NCI-H510A treated with DMSO at 0.1 percent for 48 hours (cell line): ENCODE measurements around the gene TMEM255B.

ENCODE experiments used
- DNase-seq: peaks from one replicate; lab custom pipeline; 2025; lab: John Stamatoyannopoulos, UW

Gene TMEM255B

GRCh38 chr13:113834496-113835200, 75.6 kb downstream of the TMEM255B start:
- DNase-seq: no peak

GRCh38 chr13:113835461-113836270, 76.6 kb downstream of the TMEM255B start:
- DNase-seq: peak; percentile 62

- DNase-seq: peak; percentile 50
Observed at GRCh38 chr13:113836768-113837559, 77.9 kb downstream of the TMEM255B start.

- DNase-seq: peak; percentile 47
Observed at GRCh38 chr13:113837560-113838355, 78.7 kb downstream of the TMEM255B start.

GRCh38 chr13:113838711-113839201, 79.7 kb downstream of the TMEM255B start:
- DNase-seq: no peak

GRCh38 chr13:113839536-113840204, 80.6 kb downstream of the TMEM255B start:
- no peak for DNase-seq

GRCh38 chr13:113840541-113841352, 81.7 kb downstream of the TMEM255B start:
- no peak for DNase-seq

GRCh38 chr13:113841353-113841650, 82.3 kb downstream of the TMEM255B start:
- DNase-seq: no peak

- no peak for DNase-seq
Observed at GRCh38 chr13:113842336-113843062, 83.5 kb downstream of the TMEM255B start.

GRCh38 chr13:113843063-113843654, 84.1 kb downstream of the TMEM255B start:
- no peak for DNase-seq

- no peak for DNase-seq
Observed at GRCh38 chr13:113843864-113844556, 85.0 kb downstream of the TMEM255B start.

GRCh38 chr13:113845055-113845454, 86.0 kb downstream of the TMEM255B start:
- no peak for DNase-seq

GRCh38 chr13:113845723-113846635, 87.0 kb downstream of the TMEM255B start:
- no peak for DNase-seq

GRCh38 chr13:113846636-113847318, 87.8 kb downstream of the TMEM255B start:
- DNase-seq: no peak

GRCh38 chr13:113848020-113848419, 89.0 kb downstream of the TMEM255B start:
- DNase-seq: no peak

- no peak for DNase-seq
Observed at GRCh38 chr13:113848431-113849260, 89.6 kb downstream of the TMEM255B start.
